ENCODE results near the gene TRIM65. TPM values are rescaled to one million over a fixed set of nuclear protein-coding genes. Genes with fewer than 3 reads are reported as not detected.
"Not testable (repeated sequence)": the region's sequence is repeated elsewhere in the genome, so short reads cannot be mapped to it uniquely, and the experiment has no call there.

The TRIM65 gene
- total and polyA plus RNA-seq, 10 of the 15 experiments (the other 5 are each of a cell fraction or from before 2014, with no cell fraction given): 1.4 to 26.0 (median 10.8) TPM

GRCh38 chr17:75888484-75888883 is 8.3 kb downstream of the TRIM65 start:
- H3K4me3 ChIP-seq: no peak overlapping the region
- WGBS (ENCODE audit: insufficient coverage, insufficient replicate concordance, low lambda C conversion rate, missing lambda C conversion rate): 98% methylated on average over 6 of the region's 6 CpGs
- no peak overlapping the region for H3K4me2 ChIP-seq (ENCODE audit: control insufficient read depth, insufficient read depth)
- no peak overlapping the region for H3K27ac ChIP-seq (ENCODE audit: control insufficient read depth, insufficient read depth)
- intact Hi-C loops (cut with micrococcal nuclease; ENCODE audit: unreplicated experiment): no loop called here
- ATAC-seq (no peak), DNase-seq (ENCODE audit: low read depth, low spot score) (no peak), FAIRE-seq (no peak)
- no peaks in the 10 kb centered on the region for H3K27me3 ChIP-seq (replicated peaks in 1 of 2; ENCODE audit: control insufficient read depth in 2 of 2, insufficient read depth in 2 of 2, low read length in 1 of 2)
- no peaks in the 10 kb centered on the region for H3K4me1 ChIP-seq (ENCODE audit: control insufficient read depth, insufficient read depth, low read length)
- peaks cover 0 to 4% of the 10 kb centered on the region in 2 experiments; a peak in 3 of 4 replicates for H3K36me3 ChIP-seq (ENCODE audit: control insufficient read depth in 2 of 2, insufficient read depth in 2 of 2, low read length in 1 of 2)
- H3K9me3 ChIP-seq (replicated peaks; ENCODE audit: control insufficient read depth, insufficient read depth, low read length): no peaks in the 10 kb centered on the region
- in situ Hi-C loops (cut with MboI): no loop called here
- no peak overlapping the region for H2AFZ ChIP-seq (ENCODE audit: control insufficient read depth, low read depth, low read length)
- CTCF ChIA-PET: interaction anchor here (1.9 kb wide), 1 partner anchor 28 kb away, joined by 5 read pairs; no protein-coding TSS in a partner anchor
- no TSS peak for BruUV-seq (replicated peaks)
- POLR2A ChIA-PET: no interaction called here
- RAD21 ChIA-PET (ENCODE audit: unreplicated experiment): no interaction called here
- SMC1A ChIA-PET (ENCODE audit: uncharacterized antibody, unreplicated experiment): no interaction called here
- no peaks in the 10 kb centered on the region for H3K79me2 ChIP-seq (ENCODE audit: control insufficient read depth, insufficient read depth, low read length)
- no peak overlapping the region for H3K9ac ChIP-seq (ENCODE audit: control insufficient read depth, insufficient read depth, low read length)
- H4K20me1 ChIP-seq (ENCODE audit: control insufficient read depth, insufficient read depth): no peaks in the 10 kb centered on the region
- TF ChIP-seq POLR2A (IDR thresholded peaks at IDR 0.05; ENCODE audit: low read depth, low read length): 0 out of 2 replicates have a peak, but pooled peaks have one; percentile 41
- TF ChIP-seq ATF7 (IDR thresholded peaks at IDR 0.05; ENCODE audit: low read depth): no peak
- TF ChIP-seq RAD21 (IDR thresholded peaks at IDR 0.05; ENCODE audit: insufficient read depth, low read depth, low read length): no peak

- SMC1A ChIA-PET (ENCODE audit: uncharacterized antibody, unreplicated experiment); H3K27ac ChIP-seq (ENCODE audit: control insufficient read depth, insufficient read depth); H3K27me3 ChIP-seq (replicated peaks in 1 of 2; ENCODE audit: control insufficient read depth in 2 of 2, insufficient read depth in 2 of 2, low read length in 1 of 2); ATAC-seq; FAIRE-seq; CTCF ChIA-PET; H3K9ac ChIP-seq (ENCODE audit: control insufficient read depth, insufficient read depth, low read length); H3K79me2 ChIP-seq (ENCODE audit: control insufficient read depth, insufficient read depth, low read length); in situ Hi-C loops (cut with MboI); H2AFZ ChIP-seq (ENCODE audit: control insufficient read depth, low read depth, low read length); DNase-seq (ENCODE audit: low read depth, low spot score); BruUV-seq (replicated peaks); H3K36me3 ChIP-seq (ENCODE audit: control insufficient read depth in 2 of 2, insufficient read depth in 2 of 2, low read length in 1 of 2); H3K4me2 ChIP-seq (ENCODE audit: control insufficient read depth, insufficient read depth); H3K9me3 ChIP-seq (replicated peaks; ENCODE audit: control insufficient read depth, insufficient read depth, low read length); intact Hi-C loops (cut with micrococcal nuclease; ENCODE audit: unreplicated experiment); H3K4me3 ChIP-seq; POLR2A ChIA-PET; H3K4me1 ChIP-seq (ENCODE audit: control insufficient read depth, insufficient read depth, low read length); H4K20me1 ChIP-seq (ENCODE audit: control insufficient read depth, insufficient read depth): not testable (repeated sequence)
- 62% methylated on average over 9 of the region's 9 CpGs for WGBS (ENCODE audit: insufficient coverage, insufficient replicate concordance, low lambda C conversion rate, missing lambda C conversion rate)
- RAD21 ChIA-PET (ENCODE audit: unreplicated experiment): interaction anchor here (0.7 kb wide), 1 partner anchor 30 kb away, joined by 5 read pairs; the partner anchor contains the start of gene WBP2
Measured at GRCh38 chr17:75885860-75886259, 10.9 kb downstream of the TRIM65 start.

All from GM12878 (cell line).